HCT116 (cell line): Measurements from ENCODE around the gene FXYD6. TPM values are rescaled to one million over a fixed set of nuclear protein-coding genes. Genes with fewer than 3 reads are reported as not detected.

Experiments used
- ATAC-seq: fragments of 200-7000 bp; cut with Tn5 transposase; 2 replicates; pipeline ENCODE4 v1.9.1; 2020; ENCODE audit warnings: mild to moderate bottlenecking, moderate library complexity
- BruUV-seq: library from RNA; stranded (reverse); fragments of 400-500 nt; replicated peaks from 2 replicates; lab custom pipeline; 2021; lab: Mats Ljungman, UMichigan
- CTCF ChIA-PET: fragments of 300-600 bp; sonication (Branson Sonifier 250); formaldehyde crosslinking; loops from one replicate; lab custom pipeline; 2021; ENCODE audit warnings: antibody characterized with exemption; lab: Charles Lee
- POLR2A ChIA-PET: fragments of 300-600, 350-600 bp; sonication (Branson Sonifier 250); formaldehyde crosslinking; loops from one replicate; lab custom pipeline; 2021; ENCODE audit warnings: antibody characterized with exemption; lab: Charles Lee
- RAD21 ChIA-PET, 2 experiments: fragments of 300-600 bp; sonication (Branson Sonifier 250); formaldehyde crosslinking; loops; one replicate each; lab custom pipeline; 2023; ENCODE audit warnings: low total read pairs in 2 of 2; ENCODE audit not compliant: uncharacterized antibody in 2 of 2, unreplicated experiment in 2 of 2, low non-redundant PET in 1 of 2; lab: Charles Lee
- DNase-seq: peaks from one replicate; pipeline ENCODE4 v3.0.0-alpha.2; 2010; ENCODE audit warnings: low read depth, low spot score
- H2AFZ ChIP-seq: fragments of 200-600 bp; shearing (Covaris generic), sonication (generic); 2 replicates; pipeline ENCODE4 v1.6.1; 2017; ENCODE audit warnings: low read depth, mixed run types, mixed read lengths, antibody characterized with exemption, low read length; ENCODE audit not compliant: poor library complexity, severe bottlenecking
- H3K27ac ChIP-seq: 2 replicates; pipeline ENCODE4 v1.5.1; 2012; ENCODE audit warnings: low read depth, low read length
- H3K27me3 ChIP-seq: fragments of 200-600 bp; sonication (generic); 2 replicates; pipeline ENCODE4 v1.6.1; 2016; ENCODE audit warnings: mixed run types, low read length, mixed read lengths; ENCODE audit not compliant: insufficient read depth
- H3K36me3 ChIP-seq, 2 experiments: fragments of 200-500 bp in 1 of 2; fragments of 200-600 bp in 1 of 2; sonication (Bioruptor generic) in 1 of 2; sonication (generic) in 1 of 2; 2 replicates each; pipeline versions ENCODE4 v1.5.1 to v1.6.1; 2014 to 2016; ENCODE audit warnings: low read length in 2 of 2, inconsistent platforms in 1 of 2, mixed read lengths in 1 of 2, mixed run types in 1 of 2; ENCODE audit not compliant: insufficient read depth in 2 of 2, control insufficient read depth in 1 of 2
- H3K4me1 ChIP-seq, 2 experiments: fragments of 200-600 bp in 1 of 2; sonication (generic) in 1 of 2; 2 replicates each; pipeline versions ENCODE4 v1.5.1 to v1.6.1; 2012 to 2017; ENCODE audit warnings: low read length in 2 of 2, inconsistent platforms in 1 of 2, mild to moderate bottlenecking in 1 of 2, mixed read lengths in 1 of 2, mixed run types in 1 of 2, moderate library complexity in 1 of 2; ENCODE audit not compliant: insufficient read depth in 2 of 2, control insufficient read depth in 1 of 2
- H3K4me2 ChIP-seq: fragments of 200-600 bp; sonication (generic); 2 replicates; pipeline ENCODE4 v1.6.1; 2017; ENCODE audit warnings: mixed run types, low read length, mixed read lengths
- H3K4me3 ChIP-seq, 2 experiments: fragments of 200-600 bp in 1 of 2; sonication (generic) in 1 of 2; replicated peaks in 1 of 2; 2 replicates each; pipeline ENCODE4 v1.5.1; 2011 to 2016; ENCODE audit warnings: low read length in 2 of 2, control low read depth in 1 of 2, low read depth in 1 of 2, mild to moderate bottlenecking in 1 of 2, mixed read lengths in 1 of 2, mixed run types in 1 of 2
- H3K79me2 ChIP-seq: fragments of 200-600 bp; sonication (generic); 2 replicates; pipeline ENCODE4 v1.6.1; 2017; ENCODE audit warnings: mild to moderate bottlenecking, mixed run types, low read length, moderate library complexity, mixed read lengths; ENCODE audit not compliant: insufficient read depth
- H3K9ac ChIP-seq: fragments of 200-600 bp; sonication (generic); 2 replicates; pipeline ENCODE4 v1.6.1; 2016; ENCODE audit warnings: low read length, mixed read lengths
- H3K9me2 ChIP-seq: fragments of 200-600 bp; sonication (generic), shearing (Covaris generic); 2 replicates; pipeline ENCODE4 v1.6.1; 2017; ENCODE audit warnings: mixed run types, mild to moderate bottlenecking, moderate library complexity; ENCODE audit not compliant: insufficient read depth
- H3K9me3 ChIP-seq, 2 experiments: fragments of 200-500 bp in 1 of 2; fragments of 200-600 bp in 1 of 2; sonication (Bioruptor generic) in 1 of 2; sonication (generic) in 1 of 2; 2 replicates each; pipeline ENCODE4 v1.6.1; 2014 to 2017; ENCODE audit warnings: low read length in 2 of 2, mixed read lengths in 2 of 2, inconsistent platforms in 1 of 2, low read depth in 1 of 2, mild to moderate bottlenecking in 1 of 2, mixed run types in 1 of 2, moderate library complexity in 1 of 2; ENCODE audit not compliant: control insufficient read depth in 1 of 2, insufficient read depth in 1 of 2
- H4K20me1 ChIP-seq: fragments of 200-600 bp; sonication (generic), shearing (Covaris generic); 2 replicates; pipeline ENCODE4 v1.6.1; 2017; ENCODE audit warnings: mixed run types, mild to moderate bottlenecking, moderate library complexity; ENCODE audit not compliant: insufficient read depth
- CBX3 ChIP-seq: IDR thresholded peaks from 2 replicates; pipeline ENCODE4 v1.6.1; 2012; ENCODE audit warnings: low read depth
- CEBPB ChIP-seq: IDR thresholded peaks from 2 replicates; pipeline ENCODE4 v1.6.1; 2012; ENCODE audit warnings: low read depth
- EGR1 ChIP-seq: IDR thresholded peaks from 2 replicates; pipeline ENCODE4 v1.6.1; 2012; ENCODE audit warnings: low read depth
- ELF1 ChIP-seq: IDR thresholded peaks from 2 replicates; pipeline ENCODE4 v1.6.1; 2012; ENCODE audit warnings: low read depth, borderline replicate concordance
- EZH2 ChIP-seq: fragments of 200-600 bp; sonication (generic); IDR thresholded peaks from 2 replicates; pipeline ENCODE4 v1.6.1; 2017; ENCODE audit warnings: antibody characterized with exemption, mixed run types
- FOSL1 ChIP-seq: IDR thresholded peaks from 2 replicates; pipeline ENCODE4 v1.6.1; 2012; ENCODE audit warnings: low read depth
- JUND ChIP-seq: IDR thresholded peaks from 2 replicates; pipeline ENCODE4 v1.6.1; 2012
- MAX ChIP-seq: IDR thresholded peaks from 2 replicates; pipeline ENCODE4 v1.6.1; 2012
- POLR2A ChIP-seq: IDR thresholded peaks from 2 replicates; pipeline ENCODE4 v1.7.0; 2011; ENCODE audit warnings: borderline replicate concordance; ENCODE audit not compliant: insufficient read depth, insufficient read length; ENCODE audit errors: extremely low read depth
- POLR2AphosphoS5 ChIP-seq: IDR thresholded peaks from 2 replicates; pipeline ENCODE4 v1.6.1; 2011; ENCODE audit warnings: mild to moderate bottlenecking, low read depth, low read length, moderate library complexity
- SIN3A ChIP-seq: IDR thresholded peaks from 2 replicates; pipeline ENCODE4 v1.6.1; 2012; ENCODE audit warnings: low read depth
- SP1 ChIP-seq: IDR thresholded peaks from 2 replicates; pipeline ENCODE4 v1.6.1; 2012; ENCODE audit warnings: low read depth
- SRF ChIP-seq: IDR thresholded peaks from 2 replicates; pipeline ENCODE4 v1.6.1; 2012; ENCODE audit warnings: low read depth
- TCF7L2 ChIP-seq: IDR thresholded peaks from 2 replicates; pipeline ENCODE4 v1.7.0; 2011; ENCODE audit warnings: borderline replicate concordance, inconsistent platforms; ENCODE audit not compliant: insufficient read depth, insufficient read length; ENCODE audit errors: extremely low read depth
- YY1 ChIP-seq: IDR thresholded peaks from 2 replicates; pipeline ENCODE4 v1.6.1; 2011; ENCODE audit warnings: low read length, low read depth, moderate library complexity, mild to moderate bottlenecking; ENCODE audit not compliant: insufficient replicate concordance; ENCODE audit errors: extremely low read depth
- ZBTB33 ChIP-seq: IDR thresholded peaks from 2 replicates; pipeline ENCODE4 v1.6.1; 2011; ENCODE audit warnings: mild to moderate bottlenecking, low read length, moderate library complexity; ENCODE audit not compliant: insufficient replicate concordance; ENCODE audit errors: extremely low read depth
- ZNF274 ChIP-seq: fragments of 200-500 bp; sonication (Bioruptor generic); IDR thresholded peaks from 2 replicates; pipeline ENCODE4 v1.6.1; 2014; ENCODE audit warnings: mild to moderate bottlenecking, low read depth, low read length, inconsistent platforms
- intact Hi-C: fragments of 100-400 bp; cut with micrococcal nuclease; formaldehyde crosslinking; loops from 2 replicates; pipeline ENCODE4 v1.10.0; 2022
- total RNA-seq: library from RNA; stranded (reverse); gene quantifications from one replicate; pipeline ENCODE4 v1.2.1, GENCODE V29; 2021; ENCODE audit not compliant: unreplicated experiment

The FXYD6 gene
- total RNA-seq, 1 experiment from 2014 or later, result 2.5 TPM

DNA sequence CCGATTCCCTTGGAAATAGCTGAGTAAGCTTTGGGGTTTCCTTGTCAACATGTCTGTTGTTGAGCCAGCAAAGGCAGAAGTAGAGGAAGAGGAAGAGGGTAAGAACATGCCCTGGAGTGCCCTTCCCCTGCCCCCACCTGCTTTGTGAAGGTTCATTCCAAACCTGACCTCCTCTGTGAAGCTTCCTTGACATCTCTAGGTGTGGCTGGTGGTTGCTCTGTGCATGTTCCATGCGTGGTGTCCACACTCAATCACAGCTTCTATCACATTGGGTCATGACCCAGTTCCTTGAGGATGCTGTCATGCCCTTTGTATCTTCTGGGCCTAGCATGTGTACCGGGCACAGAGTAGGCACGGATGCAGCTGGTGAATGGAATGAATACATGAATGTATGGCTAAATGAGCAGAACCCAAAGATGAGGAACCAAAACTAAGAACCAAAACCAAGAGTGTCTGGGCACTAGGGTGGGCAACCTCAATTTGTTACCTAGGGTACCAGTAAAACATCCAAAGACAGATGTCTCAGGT lies 23.7 kb upstream of the FXYD6 start:
- ChIA-PET POLR2A (no interaction called here), CTCF (no interaction called here), RAD21 (no interaction called here)
- no peak for ATAC-seq
- Histone ChIP-seq H3K4me2 (no peak overlapping the region), H3K4me3 (no peak overlapping the region), H3K9ac (no peak overlapping the region), H3K4me1 (no peaks in the 10 kb centered on the region), H3K36me3 (no peaks in the 10 kb centered on the region), H2AFZ (no peak overlapping the region), H3K9me3 (no peaks in the 10 kb centered on the region), H3K27me3 (no peaks in the 10 kb centered on the region), H3K79me2 (no peaks in the 10 kb centered on the region), H4K20me1 (no peaks in the 10 kb centered on the region), H3K27ac (no peak overlapping the region), H3K9me2 (no peaks in the 10 kb centered on the region)
- TF ChIP-seq ZBTB33 (no peak), MAX (no peak), POLR2A (no peak), CEBPB (no peak), EZH2 (no peak), CBX3 (no peak), EGR1 (no peak), JUND (no peak), FOSL1 (no peak), ELF1 (no peak), ZNF274 (no peak), SRF (no peak), YY1 (no peak), POLR2AphosphoS5 (no peak), SIN3A (no peak), TCF7L2 (no peak), SP1 (no peak)
- DNase-seq, result no peak
- BruUV-seq, result no TSS peak
- intact Hi-C loops, result no loop called here
